ENCODE measurements around the gene MICA. TPM values are rescaled to one million over a fixed set of nuclear protein-coding genes. Genes with fewer than 3 reads are reported as not detected.

The MICA gene
- total and polyA plus RNA-seq, 2 experiments from 2014 or later, result 36.9 to 42.6 TPM

DNA sequence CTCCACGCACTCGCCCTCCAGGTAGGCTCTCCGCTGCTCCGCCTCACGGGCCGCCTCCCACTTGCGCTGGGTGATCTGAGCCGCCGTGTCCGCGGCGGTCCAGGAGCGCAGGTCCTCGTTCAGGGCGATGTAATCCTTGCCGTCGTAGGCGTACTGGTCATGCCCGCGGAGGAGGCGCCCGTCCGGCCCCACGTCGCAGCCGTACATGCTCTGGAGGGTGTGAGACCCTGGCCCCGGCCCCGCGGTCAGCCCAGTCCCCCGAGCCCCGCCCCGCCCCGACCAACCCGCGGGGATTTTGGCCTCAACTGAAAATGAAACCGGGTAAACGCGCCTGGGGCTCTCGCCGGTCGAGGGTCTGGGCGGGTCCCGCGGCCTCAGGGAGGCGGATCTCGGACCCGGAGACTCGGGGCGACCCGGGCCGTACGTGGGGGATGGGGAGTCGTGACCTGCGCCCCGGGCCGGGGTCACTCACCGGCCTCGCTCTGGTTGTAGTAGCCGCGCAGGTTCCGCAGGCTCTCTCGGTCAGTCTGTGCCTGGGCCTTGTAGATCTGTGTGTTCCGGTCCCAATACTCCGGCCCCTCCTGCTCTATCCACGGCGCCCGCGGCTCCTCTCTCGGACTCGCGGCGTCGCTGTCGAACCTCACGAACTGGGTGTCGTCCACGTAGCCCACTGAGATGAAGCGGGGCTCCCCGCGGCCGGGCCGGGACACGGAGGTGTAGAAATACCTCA lies 47.0 kb upstream of the MICA start:
- in situ Hi-C loops (cut with MboI), result no loop called here
- Histone ChIP-seq H3K27me3 (replicated peaks; ENCODE audit: insufficient read depth) (peaks cover 17% of the 10 kb centered on the region), H3K27ac (no peak overlapping the region), H3K9me3 (ENCODE audit: low read depth) (no peaks in the 10 kb centered on the region), H3F3A (ENCODE audit: insufficient read depth) (no peaks in the 10 kb centered on the region), H3K79me2 (ENCODE audit: insufficient read depth) (no peaks in the 10 kb centered on the region), H3K36me3 (ENCODE audit: low read depth) (no peaks in the 10 kb centered on the region), H2AFZ (peak overlapping the region; percentile 80), H3K4me1 (ENCODE audit: insufficient read depth) (no peaks in the 10 kb centered on the region), H3K4me3 (peak overlapping the region; percentile 74), H3K9ac (peak overlapping the region; percentile 80), H3K4me2 (ENCODE audit: unreplicated experiment) (no peak overlapping the region), H3K9me2 (ENCODE audit: insufficient read depth) (no peaks in the 10 kb centered on the region), H4K20me1 (ENCODE audit: insufficient read depth) (no peaks in the 10 kb centered on the region)
- peak; percentile 63 for DNase-seq
- TF ChIP-seq EZH2phosphoT487 (IDR thresholded peaks at IDR 0.05; ENCODE audit: insufficient read depth, low read depth), result no peak
- no peak for TF ChIP-seq EZH2 (IDR thresholded peaks at IDR 0.05; ENCODE audit: insufficient read depth, poor library complexity, severe bottlenecking)
- WGBS, 2 experiments (ENCODE audit: low coverage in 1 of 2, low lambda C conversion rate in 2 of 2, missing lambda C conversion rate in 2 of 2), result 4 to 7% methylated on average over 31 to 40 of the region's 83 CpGs

GRCh38 chr6:31356946-31357466 lies 46.4 kb upstream of the MICA start, which contains the start of gene HLA-B:
TSS of gene HLA-B (minus strand) at chr6:31357179. CDS start at chr6:31357158, 21 bp downstream.
- H3K9me3 ChIP-seq (ENCODE audit: low read depth), result no peaks in the 10 kb centered on the region
- no peaks in the 10 kb centered on the region for H4K20me1 ChIP-seq (ENCODE audit: insufficient read depth)
- no peak for TF ChIP-seq EZH2 (IDR thresholded peaks at IDR 0.05; ENCODE audit: insufficient read depth, poor library complexity, severe bottlenecking)
- no peak for TF ChIP-seq EZH2phosphoT487 (IDR thresholded peaks at IDR 0.05; ENCODE audit: insufficient read depth, low read depth)
- H3F3A ChIP-seq (ENCODE audit: insufficient read depth), result no peaks in the 10 kb centered on the region
- H3K79me2 ChIP-seq (ENCODE audit: insufficient read depth), result no peaks in the 10 kb centered on the region
- H3K4me1 ChIP-seq (ENCODE audit: insufficient read depth), result no peaks in the 10 kb centered on the region
- H3K4me2 ChIP-seq (ENCODE audit: unreplicated experiment), result no peak within 1 kb of the TSS
- in situ Hi-C loops (cut with MboI), result no loop called here
- DNase-seq, result peak; percentile 88
- peak within 1 kb of the TSS; percentile 80 for H2AFZ ChIP-seq
- peak within 1 kb of the TSS; percentile 80 for H3K9ac ChIP-seq
- no peaks in the 10 kb centered on the region for H3K9me2 ChIP-seq (ENCODE audit: insufficient read depth)
- peaks cover 24% of the 10 kb centered on the region for H3K27me3 ChIP-seq (replicated peaks; ENCODE audit: insufficient read depth)
- WGBS, 2 experiments (ENCODE audit: low coverage in 1 of 2, low lambda C conversion rate in 2 of 2, missing lambda C conversion rate in 2 of 2), result 0 to 1% methylated on average over 22 to 33 of the region's 39 CpGs
- H3K27ac ChIP-seq, result no peak within 1 kb of the TSS
- H3K4me3 ChIP-seq, result peak within 1 kb of the TSS; percentile 74
- H3K36me3 ChIP-seq (ENCODE audit: low read depth), result no peaks in the 10 kb centered on the region

- no peak overlapping the region for H2AFZ ChIP-seq
- H4K20me1 ChIP-seq (ENCODE audit: insufficient read depth), result no peaks in the 10 kb centered on the region
- H3K4me3 ChIP-seq, result no peak overlapping the region
- no peaks in the 10 kb centered on the region for H3K36me3 ChIP-seq (ENCODE audit: low read depth)
- H3K27ac ChIP-seq, result no peak overlapping the region
- peaks cover 31% of the 10 kb centered on the region for H3K27me3 ChIP-seq (replicated peaks; ENCODE audit: insufficient read depth)
- H3K4me2 ChIP-seq (ENCODE audit: unreplicated experiment), result no peak overlapping the region
- 14 to 20% methylated on average over 5 to 6 of the region's 6 CpGs for WGBS, 2 experiments (ENCODE audit: low coverage in 1 of 2, low lambda C conversion rate in 2 of 2, missing lambda C conversion rate in 2 of 2)
- DNase-seq, result no peak
- H3K9me3 ChIP-seq (ENCODE audit: low read depth), result no peaks in the 10 kb centered on the region
- in situ Hi-C loops (cut with MboI), result no loop called here
- H3K4me1 ChIP-seq (ENCODE audit: insufficient read depth), result no peaks in the 10 kb centered on the region
- no peaks in the 10 kb centered on the region for H3K9me2 ChIP-seq (ENCODE audit: insufficient read depth)
- no peak for TF ChIP-seq EZH2 (IDR thresholded peaks at IDR 0.05; ENCODE audit: insufficient read depth, poor library complexity, severe bottlenecking)
- no peak for TF ChIP-seq EZH2phosphoT487 (IDR thresholded peaks at IDR 0.05; ENCODE audit: insufficient read depth, low read depth)
- no peaks in the 10 kb centered on the region for H3F3A ChIP-seq (ENCODE audit: insufficient read depth)
- no peaks in the 10 kb centered on the region for H3K79me2 ChIP-seq (ENCODE audit: insufficient read depth)
- H3K9ac ChIP-seq, result no peak overlapping the region
These were observed 45.5 kb upstream of the MICA start for GRCh38 chr6:31357886-31358285.

GRCh38 chr6:31358302-31358701 lies 45.1 kb upstream of the MICA start:
- no peak for DNase-seq
- Histone ChIP-seq H3K9me3 (ENCODE audit: low read depth) (no peaks in the 10 kb centered on the region), H3K4me2 (ENCODE audit: unreplicated experiment) (no peak overlapping the region), H3K9me2 (ENCODE audit: insufficient read depth) (no peaks in the 10 kb centered on the region), H3K4me1 (ENCODE audit: insufficient read depth) (no peaks in the 10 kb centered on the region), H3K79me2 (ENCODE audit: insufficient read depth) (no peaks in the 10 kb centered on the region), H3K27ac (no peak overlapping the region), H3K36me3 (ENCODE audit: low read depth) (no peaks in the 10 kb centered on the region), H3K9ac (no peak overlapping the region), H2AFZ (no peak overlapping the region), H3K27me3 (replicated peaks; ENCODE audit: insufficient read depth) (peaks cover 36% of the 10 kb centered on the region), H3K4me3 (no peak overlapping the region), H4K20me1 (ENCODE audit: insufficient read depth) (no peaks in the 10 kb centered on the region), H3F3A (ENCODE audit: insufficient read depth) (no peaks in the 10 kb centered on the region)
- TF ChIP-seq EZH2phosphoT487 (IDR thresholded peaks at IDR 0.05; ENCODE audit: insufficient read depth, low read depth) (no peak), EZH2 (IDR thresholded peaks at IDR 0.05; ENCODE audit: insufficient read depth, poor library complexity, severe bottlenecking) (no peak)
- 16 to 19% methylated on average over 4 of the region's 4 CpGs for WGBS, 2 experiments (ENCODE audit: low coverage in 1 of 2, low lambda C conversion rate in 2 of 2, missing lambda C conversion rate in 2 of 2)
- in situ Hi-C loops (cut with MboI), result no loop called here
